PC-3 (cell line): ENCODE measurements around the gene MUS81. TPM values are rescaled to one million over a fixed set of nuclear protein-coding genes. Genes with fewer than 3 reads are reported as not detected.

Experiments
- ATAC-seq: fragments of 200-7000 bp; cut with Tn5 transposase; 2 replicates; pipeline ENCODE4 v1.9.1; 2020; ENCODE audit warnings: mild to moderate bottlenecking, moderate library complexity
- BruUV-seq: library from RNA; stranded (reverse); fragments of 400-500 nt; replicated peaks from 2 replicates; lab custom pipeline; 2021; lab: Mats Ljungman, UMichigan
- CTCF ChIA-PET: fragments of 300-600 bp; sonication (Branson Sonifier 250); formaldehyde crosslinking; loops from one replicate; lab custom pipeline; 2022; ENCODE audit warnings: antibody characterized with exemption; lab: Charles Lee
- POLR2A ChIA-PET: fragments of 300-600 bp; sonication (Branson Sonifier 250); formaldehyde crosslinking; loops from one replicate; lab custom pipeline; 2022; ENCODE audit warnings: antibody characterized with exemption; ENCODE audit not compliant: unreplicated experiment; lab: Charles Lee
- DNase-seq: peaks from one replicate; pipeline ENCODE4 v3.0.0-alpha.2; 2015
- H2AFZ ChIP-seq: fragments of 300-600 bp; sonication (generic); 2 replicates; pipeline ENCODE4 v1.6.0; 2016; ENCODE audit warnings: antibody characterized with exemption, low read length
- H3F3A ChIP-seq: fragments of 300-600 bp; sonication (generic); one replicate; pipeline ENCODE4 v1.6.0; 2017; ENCODE audit warnings: antibody characterized with exemption, low read length, control low read depth, mild to moderate bottlenecking; ENCODE audit not compliant: unreplicated experiment
- H3K27ac ChIP-seq: fragments of 300-600 bp; sonication (generic); 2 replicates; pipeline ENCODE4 v1.5.1; 2016; ENCODE audit warnings: mild to moderate bottlenecking, low read length
- H3K27me3 ChIP-seq: fragments of 300-600 bp; sonication (generic); 2 replicates; pipeline ENCODE4 v1.6.1; 2016; ENCODE audit warnings: low read length, mixed read lengths
- H3K36me3 ChIP-seq: fragments of 300-600 bp; sonication (generic); 2 replicates; pipeline ENCODE4 v1.6.1; 2016; ENCODE audit warnings: low read depth, mixed run types, low read length, mixed read lengths
- H3K4me1 ChIP-seq: fragments of 300-600 bp; sonication (generic); 2 replicates; pipeline ENCODE4 v1.5.1; 2016; ENCODE audit warnings: low read length; ENCODE audit not compliant: insufficient read depth
- H3K4me2 ChIP-seq: fragments of 300-600 bp; sonication (generic); 2 replicates; pipeline ENCODE4 v1.6.0; 2016; ENCODE audit warnings: low read length
- H3K4me3 ChIP-seq: fragments of 300-600 bp; sonication (generic); 2 replicates; pipeline ENCODE4 v1.5.1; 2016; ENCODE audit warnings: mild to moderate bottlenecking, low read length, mixed read lengths
- H3K79me2 ChIP-seq: fragments of 300-600 bp; sonication (generic); 2 replicates; pipeline ENCODE4 v1.6.1; 2017; ENCODE audit warnings: low read length, mixed read lengths
- H3K9ac ChIP-seq: fragments of 300-600 bp; sonication (generic); 2 replicates; pipeline ENCODE4 v1.6.0; 2016; ENCODE audit warnings: mild to moderate bottlenecking, low read length
- H3K9me2 ChIP-seq: fragments of 300-600 bp; sonication (generic); replicated peaks from 2 replicates; pipeline ENCODE4 v1.6.1; 2016; ENCODE audit warnings: mixed run types, low read length, mixed read lengths
- H3K9me3 ChIP-seq: fragments of 300-600 bp; sonication (generic); 2 replicates; pipeline ENCODE4 v1.6.1; 2016; ENCODE audit warnings: low read length, mixed read lengths
- H4K20me1 ChIP-seq: fragments of 300-600 bp; sonication (generic); 2 replicates; pipeline ENCODE4 v1.6.1; 2016; ENCODE audit warnings: low read length, mixed read lengths
- CTCF ChIP-seq: fragments of 300-600 bp; sonication (generic); conservative IDR thresholded peaks from 2 replicates; pipeline ENCODE4 v1.5.1; 2017; ENCODE audit warnings: antibody characterized with exemption, low read depth, mild to moderate bottlenecking, low read length
- EZH2 ChIP-seq: fragments of 300-600 bp; sonication (generic); IDR thresholded peaks from one replicate; pipeline ENCODE4 v1.6.1; 2017; ENCODE audit warnings: antibody characterized with exemption, mild to moderate bottlenecking, low read length; ENCODE audit not compliant: unreplicated experiment
- EZH2phosphoT487 ChIP-seq: fragments of 300-600 bp; sonication (generic); IDR thresholded peaks from 2 replicates; pipeline ENCODE4 v1.6.1; 2018; ENCODE audit warnings: mild to moderate bottlenecking, antibody characterized with exemption, low read length, borderline replicate concordance
- intact Hi-C: fragments of 100-400 bp; cut with micrococcal nuclease; formaldehyde crosslinking; loops from 2 replicates; pipeline ENCODE4 v1.9.0; 2023
- total RNA-seq: library from RNA; depleted of rRNA; stranded (reverse); fragments of >200 nt; gene quantifications from 2 replicates; pipeline ENCODE4 v1.2.3, GENCODE V29; 2014

Gene MUS81
- total RNA-seq, 1 experiment from 2014 or later, result 82.0 TPM

DNA sequence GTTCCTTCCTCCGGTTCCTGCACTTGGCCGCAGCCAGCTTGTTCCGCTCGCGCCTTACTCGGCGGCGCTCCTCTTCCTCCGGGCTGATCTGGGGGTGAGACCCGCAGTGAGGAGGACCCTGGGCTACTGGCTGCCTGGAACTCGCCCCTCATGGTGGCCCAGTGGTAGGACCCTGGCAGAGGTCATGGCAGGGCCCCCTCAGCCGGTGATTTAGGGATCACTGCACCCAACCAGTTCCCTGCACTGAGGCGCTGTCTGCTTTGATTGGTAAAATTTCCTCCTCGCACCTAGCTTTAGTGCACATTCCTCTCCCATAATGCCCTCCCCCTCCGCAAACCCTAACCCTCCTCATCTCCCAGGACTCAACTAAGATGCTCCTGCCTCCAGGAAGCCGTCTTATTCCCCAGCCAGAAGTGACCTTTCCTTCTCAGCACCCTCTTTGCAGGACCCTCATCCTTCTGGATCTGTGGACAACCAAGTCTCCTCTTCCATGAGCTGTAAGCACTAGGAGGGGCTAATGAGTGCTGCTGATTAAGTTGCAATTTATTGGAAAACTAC is 33.9 kb downstream of the MUS81 start:
- peaks cover 58% of the 10 kb centered on the region for H4K20me1 ChIP-seq
- ChIA-PET POLR2A (interaction anchor here (0.5 to 0.7 kb wide), 4 partner anchors 9 to 406 kb away, joined by 3 to 5 read pairs (median 3); no protein-coding TSS in a partner anchor), CTCF (no interaction called here)
- peak overlapping the region; percentile 13; the same call in 1 of the 2 replicates for H3K27ac ChIP-seq
- H3F3A ChIP-seq, result peaks cover 64% of the 10 kb centered on the region
- BruUV-seq, result no TSS peak
- peaks cover 56% of the 10 kb centered on the region for H3K36me3 ChIP-seq
- DNase-seq (peak; percentile 37), ATAC-seq (no peak)
- intact Hi-C loops, result no loop called here
- H3K4me1 ChIP-seq, result peaks cover 42% of the 10 kb centered on the region
- peaks cover 58% of the 10 kb centered on the region for H3K79me2 ChIP-seq
- no peaks in the 10 kb centered on the region for H3K27me3 ChIP-seq
- H3K9me3 ChIP-seq, result no peaks in the 10 kb centered on the region
- peak overlapping the region; percentile 72 for H3K4me3 ChIP-seq
- no peak overlapping the region for H3K9ac ChIP-seq
- H2AFZ ChIP-seq, result no peak overlapping the region
- no peaks in the 10 kb centered on the region for H3K9me2 ChIP-seq
- TF ChIP-seq CTCF (peak; percentile 18; the same call in 1 of the 2 replicates), EZH2phosphoT487 (no peak)
- peak overlapping the region; percentile 96 for H3K4me2 ChIP-seq

DNA sequence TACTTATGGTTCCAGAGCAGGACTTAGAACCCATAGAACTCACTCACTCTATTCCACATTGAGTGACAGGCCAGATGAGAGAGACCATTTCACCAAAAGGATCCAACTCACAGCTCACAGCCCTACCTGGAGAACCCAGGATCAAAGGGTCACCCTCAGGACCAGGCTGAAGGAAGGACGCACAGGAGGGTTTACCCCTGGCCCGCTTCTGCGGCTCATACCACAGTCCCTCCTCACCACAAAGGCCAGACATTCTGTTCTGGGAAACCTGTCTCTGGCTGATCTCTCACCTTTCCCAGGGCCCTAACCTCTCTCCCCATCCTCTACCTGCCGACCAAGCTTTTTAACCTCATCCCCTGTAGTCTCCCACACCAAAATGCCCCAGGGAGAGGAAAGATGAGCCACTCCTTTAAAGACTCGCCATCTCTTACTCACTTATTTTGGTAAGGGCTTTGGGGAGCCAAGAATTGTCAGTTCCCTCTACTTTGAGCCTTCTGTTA is 35.3 kb downstream of the MUS81 start:
- ATAC-seq (no peak), DNase-seq (peak; percentile 54)
- Histone ChIP-seq H3K36me3 (peaks cover 64% of the 10 kb centered on the region), H2AFZ (no peak overlapping the region), H3K79me2 (peaks cover 69% of the 10 kb centered on the region), H4K20me1 (peaks cover 64% of the 10 kb centered on the region), H3K4me3 (peak overlapping the region; percentile 78), H3K9ac (peak overlapping the region; percentile 98), H3K4me2 (peak overlapping the region; percentile 96), H3K27me3 (no peaks in the 10 kb centered on the region), H3K4me1 (peaks cover 30% of the 10 kb centered on the region), H3F3A (peaks cover 57% of the 10 kb centered on the region), H3K9me3 (no peaks in the 10 kb centered on the region), H3K27ac (peak overlapping the region; percentile 96), H3K9me2 (no peaks in the 10 kb centered on the region)
- POLR2A ChIA-PET, result interaction anchor here (0.7 to 0.8 kb wide), 2 partner anchors 23 to 83 kb away, joined by 3 read pairs; no protein-coding TSS in a partner anchor
- intact Hi-C loops, result no loop called here
- no TSS peak for BruUV-seq
- TF ChIP-seq CTCF (no peak), EZH2phosphoT487 (no peak), EZH2 (no peak)
- CTCF ChIA-PET, result no interaction called here
